ENCODE measurements around the gene OSBPL3.

Gene OSBPL3

DNA sequence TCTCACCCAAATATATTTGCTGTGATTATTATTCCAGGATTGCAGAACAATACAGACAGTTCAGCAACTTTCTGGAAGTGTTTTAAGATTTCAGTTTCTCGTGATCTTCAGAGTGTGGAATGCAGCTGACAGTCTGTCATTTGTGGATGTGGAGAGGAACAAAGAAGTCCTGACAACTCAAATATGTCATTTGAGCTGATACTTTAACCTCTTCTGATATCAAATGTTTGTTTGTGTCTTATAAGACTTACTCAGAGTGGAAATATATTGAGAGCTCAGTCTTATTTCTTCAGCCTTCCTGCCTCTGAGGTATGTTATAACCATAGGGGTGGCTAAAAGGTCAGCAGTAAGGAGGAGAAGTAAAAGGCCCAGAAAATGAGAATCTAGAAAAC lies 96.4 kb downstream of the OSBPL3 start:
- no peak for TF ChIP-seq CTCF (IDR thresholded peaks at IDR 0.05; ENCODE audit: extremely low read depth, missing control alignments)
- DNase-seq (ENCODE audit: low spot score), result no peak

- DNase-seq (ENCODE audit: low spot score), result no peak
- TF ChIP-seq CTCF (IDR thresholded peaks at IDR 0.05; ENCODE audit: extremely low read depth, missing control alignments), result no peak
Measured at GRCh38 chr7:24882989-24883621, 96.9 kb downstream of the OSBPL3 start.

DNA sequence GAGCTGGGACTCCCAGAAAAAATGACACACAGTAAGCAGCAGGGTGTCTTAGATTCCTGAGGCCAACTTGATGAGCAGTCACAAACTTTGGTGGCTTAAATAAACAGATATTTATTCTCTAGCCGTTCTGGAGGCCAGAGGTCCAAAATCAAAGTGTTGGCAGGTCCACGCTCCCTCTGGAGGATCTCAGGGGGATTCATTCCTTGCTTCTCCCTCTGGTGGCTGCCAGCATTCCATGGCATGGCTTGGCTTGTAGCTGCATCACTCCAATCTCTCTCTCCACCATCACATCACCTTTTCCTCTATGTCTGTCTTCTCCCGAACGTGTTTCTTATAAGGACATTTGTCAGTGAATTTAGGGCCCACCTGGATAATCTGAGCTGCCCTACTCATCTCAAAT lies 98.4 kb downstream of the OSBPL3 start:
- TF ChIP-seq CTCF (IDR thresholded peaks at IDR 0.05; ENCODE audit: extremely low read depth, missing control alignments), result no peak

DNA sequence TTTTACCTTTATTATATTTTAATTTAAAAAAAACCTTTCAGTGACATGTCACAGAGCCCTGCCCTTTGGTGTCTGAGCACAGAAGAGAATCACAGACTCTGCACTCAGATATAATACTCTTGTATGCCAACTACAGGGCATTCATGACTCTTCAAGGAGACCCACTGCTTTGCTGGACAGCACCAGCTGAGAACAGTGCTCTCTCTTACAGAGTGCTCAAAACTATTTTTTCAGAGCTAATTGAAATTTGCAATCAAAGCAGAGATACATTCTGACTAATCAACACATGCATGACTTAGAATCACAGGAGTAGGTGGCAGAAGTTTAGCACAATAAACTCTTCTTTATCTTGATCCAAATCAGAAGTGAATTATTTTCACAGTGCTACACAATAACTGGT lies 99.1 kb downstream of the OSBPL3 start:
- no peak for TF ChIP-seq CTCF (IDR thresholded peaks at IDR 0.05; ENCODE audit: extremely low read depth, missing control alignments)

More for the DNA sequence above, 98.4 kb downstream of the OSBPL3 start:
- no peak for DNase-seq (ENCODE audit: low spot score)

DNA sequence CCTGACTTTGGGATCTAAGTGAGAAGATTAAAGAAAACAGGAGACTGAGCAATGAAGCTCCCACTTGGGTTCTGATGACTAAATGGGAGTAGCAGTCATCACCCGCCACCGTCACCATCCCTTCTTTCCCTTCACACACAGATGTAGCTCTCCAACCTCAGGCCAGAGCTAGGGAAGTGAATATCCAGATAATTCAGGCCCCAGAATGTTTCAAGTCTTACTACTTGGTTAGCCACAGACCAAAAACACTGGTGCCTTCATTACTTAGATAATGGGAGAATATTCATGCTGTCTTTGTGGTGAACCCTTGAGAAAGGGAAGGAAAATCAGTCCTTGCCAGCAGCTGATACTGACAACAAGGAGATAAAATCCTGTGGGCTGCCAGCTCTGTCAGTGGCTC lies 100.7 kb downstream of the OSBPL3 start:
- DNase-seq (ENCODE audit: low spot score), result no peak
- no peak for TF ChIP-seq CTCF (IDR thresholded peaks at IDR 0.05; ENCODE audit: extremely low read depth, missing control alignments)

More for the DNA sequence above, 99.1 kb downstream of the OSBPL3 start:
- no peak for DNase-seq (ENCODE audit: low spot score)

DNA sequence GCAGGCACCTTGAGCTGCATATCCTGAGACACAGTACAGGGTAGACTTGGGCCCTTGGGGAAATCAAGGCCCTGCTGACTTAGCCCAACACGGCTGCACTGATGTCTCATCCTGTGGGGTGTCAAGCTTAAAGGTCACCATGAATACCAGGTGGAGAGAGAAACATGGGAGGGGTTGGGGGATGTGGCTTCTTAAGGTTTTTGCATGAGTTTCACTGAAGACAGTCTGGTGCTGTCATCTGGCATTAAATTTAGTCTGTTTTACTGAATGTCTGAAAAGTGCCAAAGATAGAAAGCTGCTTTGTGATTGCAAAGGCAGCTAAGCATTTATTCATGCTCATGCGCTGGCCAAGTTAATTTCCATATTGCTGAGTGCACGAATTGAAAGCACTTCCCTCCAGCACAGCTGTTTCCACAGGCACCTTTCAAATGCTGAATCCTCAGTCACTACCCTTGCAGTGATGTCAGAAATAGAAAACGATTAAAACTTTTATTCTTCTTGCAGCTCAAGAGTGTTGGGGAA lies 102.1 kb downstream of the OSBPL3 start:
- no peak for TF ChIP-seq CTCF (IDR thresholded peaks at IDR 0.05; ENCODE audit: extremely low read depth, missing control alignments)
- peak; percentile 45 for DNase-seq (ENCODE audit: low spot score)

DNA sequence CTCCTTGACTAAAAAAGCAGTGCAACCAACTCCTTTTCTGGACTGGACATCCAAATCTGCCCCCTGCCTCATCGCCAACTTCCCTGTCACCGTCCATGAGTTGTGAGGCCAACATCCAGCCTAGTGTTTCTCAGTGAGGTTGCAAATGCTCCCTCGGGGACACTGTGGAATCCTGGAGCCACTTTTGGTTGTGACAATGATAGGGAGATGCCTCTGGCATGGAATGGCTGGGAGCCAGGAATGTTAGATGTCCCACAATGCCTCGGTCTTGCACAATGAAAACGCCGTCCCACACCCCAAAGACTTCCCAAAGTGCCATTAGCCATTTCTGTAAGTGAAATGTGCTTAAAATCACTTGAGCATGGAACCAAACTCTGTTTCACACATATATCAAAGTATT lies 105.2 kb downstream of the OSBPL3 start:
- DNase-seq (ENCODE audit: low spot score), result no peak
- no peak for TF ChIP-seq CTCF (IDR thresholded peaks at IDR 0.05; ENCODE audit: extremely low read depth, missing control alignments)
